ENCODE data around the gene TRAPPC5. TPM values are rescaled to one million over a fixed set of nuclear protein-coding genes. Genes with fewer than 3 reads are reported as not detected.
"Not testable (repeated sequence)": the region's sequence is repeated elsewhere in the genome, so short reads cannot be mapped to it uniquely, and the experiment has no call there.

The TRAPPC5 gene
- total RNA-seq, result 132 and 170 TPM in 2 replicates

DNA sequence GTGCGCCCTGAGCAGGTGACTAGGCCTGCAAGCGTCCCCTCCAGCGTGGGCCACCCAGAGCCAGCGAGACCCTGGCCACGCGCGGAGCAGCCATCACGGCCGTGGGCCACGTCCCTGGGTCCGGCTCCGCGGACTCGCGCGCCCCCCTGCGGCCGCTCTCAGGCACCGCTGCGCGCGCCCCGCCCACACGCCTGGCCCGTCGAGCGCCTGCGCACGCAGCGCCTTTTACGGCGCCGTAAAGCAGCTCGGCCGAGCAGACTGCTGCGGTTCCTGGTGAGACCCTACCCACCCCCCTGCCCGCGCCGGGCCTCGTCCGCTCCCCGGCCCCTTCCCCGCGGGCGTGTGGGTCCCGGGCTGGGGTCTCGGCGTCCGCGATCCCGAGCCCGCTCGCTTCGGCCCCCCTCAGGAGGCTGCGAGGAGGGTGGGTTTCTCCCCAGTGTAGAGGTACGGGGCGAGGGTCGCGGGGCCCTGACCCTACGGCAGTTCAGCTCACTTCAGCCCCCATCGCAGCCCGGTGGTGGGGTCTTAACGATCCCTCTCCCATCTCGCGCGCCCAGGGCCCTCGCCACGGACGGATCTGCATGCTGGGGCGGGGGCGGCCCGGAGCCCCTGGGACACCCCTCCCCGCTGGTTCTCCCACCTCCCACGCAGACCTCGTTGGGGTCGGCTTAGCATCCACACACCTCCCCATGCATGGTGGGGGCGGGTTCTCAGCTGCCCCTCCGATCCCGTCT is at the start of gene TRAPPC5:
Gene TRAPPC5 (plus strand): TSS at position 228 of the 734 bp plus-strand sequence. CDS start 1,421 bp downstream, outside the sequence.
- no peak for DNase-seq (ENCODE audit: extremely low read depth, low read depth, low spot score)

GRCh38 chr19:7631577-7631976 is 49.1 kb upstream of the TRAPPC5 start:
- DNase-seq (ENCODE audit: extremely low read depth, low read depth, low spot score), result no peak

GRCh38 chr19:7632340-7633203 is 48.1 kb upstream of the TRAPPC5 start:
- DNase-seq (ENCODE audit: extremely low read depth, low read depth, low spot score), result no peak

GRCh38 chr19:7633698-7634097 is 46.9 kb upstream of the TRAPPC5 start, which contains the start of gene PCP2:
Gene PCP2, minus strand, starts transcription at chr19:7633719. Its CDS starts 262 bp downstream, at chr19:7633457.
- no peak for DNase-seq (ENCODE audit: extremely low read depth, low read depth, low spot score)

- no peak for DNase-seq (ENCODE audit: extremely low read depth, low read depth, low spot score)
Measured at GRCh38 chr19:7635670-7636069, 45.0 kb upstream of the TRAPPC5 start.

DNA sequence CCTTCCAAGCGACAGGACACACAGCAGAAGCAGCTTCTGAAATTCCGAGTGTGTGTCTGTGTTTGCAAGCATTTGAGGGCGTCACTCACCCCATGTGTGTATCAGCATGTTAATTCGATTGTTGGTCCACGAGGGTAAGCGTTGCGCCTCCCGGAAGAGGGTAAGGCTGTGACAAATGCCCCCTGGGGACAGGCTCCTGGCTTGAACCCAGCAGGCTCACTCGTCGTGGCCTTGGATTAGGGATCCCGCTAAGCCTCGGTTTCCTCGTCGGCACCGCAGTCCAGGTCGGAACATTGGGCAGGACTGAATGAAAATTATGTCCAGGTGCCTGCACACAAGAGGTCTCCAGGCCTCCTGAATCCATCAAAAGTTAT is 44.3 kb upstream of the TRAPPC5 start:
- DNase-seq (ENCODE audit: extremely low read depth, low read depth, low spot score), result no peak

GRCh38 chr19:7636691-7637373 is 43.8 kb upstream of the TRAPPC5 start, which contains the start of gene STXBP2:
Gene STXBP2, plus strand, starts transcription at chr19:7637110. Its CDS starts 40 bp downstream, at chr19:7637150.
- DNase-seq (ENCODE audit: extremely low read depth, low read depth, low spot score), result no peak

DNA sequence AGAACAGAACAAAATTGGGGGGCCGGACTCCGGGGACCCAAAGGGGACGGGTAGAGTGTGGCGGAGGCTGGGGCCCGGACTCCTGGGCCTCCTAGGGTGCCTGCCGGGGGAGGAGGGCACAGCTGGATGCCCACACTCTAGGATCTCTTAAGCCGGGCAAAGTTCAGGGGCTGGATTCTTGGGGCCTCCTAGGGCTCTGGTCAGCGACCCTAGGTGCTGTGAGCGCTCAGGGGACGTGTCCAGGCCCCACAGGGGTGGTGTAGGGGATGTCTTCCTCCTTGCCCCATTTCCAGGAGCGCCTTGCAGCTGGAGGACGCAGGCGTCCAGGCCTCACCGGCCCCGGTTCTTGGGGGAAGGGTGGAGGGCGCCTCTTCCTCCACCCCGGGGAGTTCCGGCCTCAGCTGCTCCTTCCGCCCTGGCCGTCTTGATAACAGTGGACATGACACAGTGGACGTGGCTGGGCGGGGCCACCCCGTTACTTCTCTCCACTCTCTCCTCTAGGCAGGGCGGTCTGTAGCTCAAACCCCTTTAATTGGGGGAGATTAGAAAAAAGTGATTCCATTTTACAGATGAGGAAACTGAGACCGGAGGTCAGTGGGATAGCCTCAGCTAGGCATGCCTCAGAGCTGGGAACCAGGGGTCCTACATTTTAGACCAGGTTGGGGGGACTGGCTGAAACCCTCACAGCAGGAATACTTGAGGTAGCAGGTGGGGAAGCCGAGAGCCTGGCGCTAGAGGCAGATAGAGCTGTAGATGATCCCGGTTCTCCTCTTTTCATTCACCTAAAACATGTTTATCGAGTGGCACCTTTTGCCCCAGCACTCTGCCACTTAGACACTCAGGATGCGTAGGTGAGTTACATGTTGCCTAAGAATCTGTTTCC is 43.0 kb upstream of the TRAPPC5 start:
- DNase-seq (ENCODE audit: extremely low read depth, low read depth, low spot score), result no peak

GRCh38 chr19:7638802-7639465 is 41.7 kb upstream of the TRAPPC5 start:
- no peak for DNase-seq (ENCODE audit: extremely low read depth, low read depth, low spot score)

DNA sequence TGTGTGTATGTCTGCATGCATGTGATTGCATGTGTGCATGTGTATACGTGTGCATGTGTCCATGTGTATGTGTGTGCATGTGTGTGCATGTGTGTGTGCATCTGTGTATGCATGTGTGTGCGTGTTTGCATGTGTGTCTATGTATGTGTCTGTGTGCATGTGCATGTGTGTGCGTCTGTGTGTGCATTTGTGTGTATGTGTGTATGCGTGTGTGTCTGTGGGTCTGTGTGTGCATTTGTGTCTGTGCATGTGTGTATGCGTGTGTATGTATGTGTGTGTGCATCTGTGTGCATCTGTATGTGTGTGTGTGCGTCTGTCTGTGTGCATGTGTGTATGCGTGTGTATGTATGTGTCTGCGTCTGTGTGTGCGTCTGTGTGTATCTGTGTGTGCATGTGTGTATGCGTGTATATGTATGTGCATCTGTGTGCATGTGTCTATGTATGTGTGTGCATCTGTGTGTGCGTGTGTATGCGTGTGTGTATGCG is 40.7 kb upstream of the TRAPPC5 start:
- no peak for DNase-seq (ENCODE audit: extremely low read depth, low read depth, low spot score)

DNA sequence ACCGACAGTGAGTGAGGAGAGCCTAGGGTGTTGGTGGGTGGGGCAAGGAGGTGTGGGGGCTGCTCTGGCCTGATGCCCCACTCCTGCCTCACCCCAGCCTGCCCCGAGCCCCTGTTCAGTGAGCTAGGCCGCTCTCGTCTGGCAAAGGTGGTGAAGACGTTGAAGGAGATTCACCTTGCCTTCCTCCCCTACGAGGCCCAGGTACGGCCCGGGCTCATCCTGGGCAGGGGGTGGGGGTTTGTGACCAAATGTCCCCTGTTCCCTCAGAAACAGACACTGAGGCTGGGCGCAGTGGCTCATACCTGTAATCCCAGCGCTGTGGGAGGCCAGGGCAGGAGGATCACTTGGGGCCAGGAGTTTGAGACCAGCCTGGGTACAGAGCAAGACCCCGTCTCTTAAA is 39.8 kb upstream of the TRAPPC5 start:
- DNase-seq (ENCODE audit: extremely low read depth, low read depth, low spot score), result no peak

DNA sequence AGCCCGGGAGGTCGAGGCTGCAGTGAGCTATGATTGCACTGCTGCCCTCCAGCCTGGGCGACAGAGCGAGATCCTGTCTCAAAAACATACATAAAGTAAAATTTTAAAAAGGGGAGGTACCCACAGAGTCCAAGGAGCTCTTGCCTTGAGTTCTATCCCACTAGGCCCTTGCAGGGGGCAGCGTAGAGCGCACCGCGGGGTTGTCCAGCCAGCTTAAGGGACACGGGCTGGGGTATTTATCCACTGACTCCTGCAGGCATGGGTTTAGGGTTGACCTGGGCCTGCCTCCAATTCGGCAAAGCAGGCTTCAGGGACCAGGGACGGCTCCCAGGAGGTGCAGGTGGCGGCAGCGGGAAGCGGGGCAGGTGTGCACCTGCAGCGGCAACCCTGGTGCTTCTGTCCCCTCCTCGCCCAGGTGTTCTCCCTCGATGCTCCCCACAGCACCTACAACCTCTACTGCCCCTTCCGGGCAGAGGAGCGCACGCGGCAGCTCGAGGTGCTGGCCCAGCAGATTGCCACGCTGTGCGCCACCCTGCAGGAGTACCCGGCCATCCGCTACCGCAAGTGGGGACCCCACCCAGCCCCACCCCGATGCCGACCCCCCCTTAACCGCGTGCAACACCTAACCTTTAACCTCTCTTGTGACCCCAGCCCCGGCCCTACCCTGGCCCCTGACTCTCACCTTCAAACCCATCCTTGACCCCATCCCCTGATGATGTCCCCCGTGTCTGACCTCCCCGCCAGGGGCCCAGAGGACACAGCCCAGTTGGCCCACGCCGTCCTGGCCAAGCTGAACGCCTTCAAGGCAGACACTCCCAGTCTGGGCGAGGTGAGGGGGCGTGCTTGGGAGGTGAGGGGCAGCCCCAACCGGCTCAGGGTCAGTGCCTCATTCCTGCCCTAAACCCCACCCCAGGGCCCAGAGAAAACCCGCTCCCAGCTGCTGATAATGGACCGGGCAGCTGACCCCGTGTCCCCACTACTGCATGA is 39.0 kb upstream of the TRAPPC5 start:
- DNase-seq (ENCODE audit: extremely low read depth, low read depth, low spot score), result no peak

DNA sequence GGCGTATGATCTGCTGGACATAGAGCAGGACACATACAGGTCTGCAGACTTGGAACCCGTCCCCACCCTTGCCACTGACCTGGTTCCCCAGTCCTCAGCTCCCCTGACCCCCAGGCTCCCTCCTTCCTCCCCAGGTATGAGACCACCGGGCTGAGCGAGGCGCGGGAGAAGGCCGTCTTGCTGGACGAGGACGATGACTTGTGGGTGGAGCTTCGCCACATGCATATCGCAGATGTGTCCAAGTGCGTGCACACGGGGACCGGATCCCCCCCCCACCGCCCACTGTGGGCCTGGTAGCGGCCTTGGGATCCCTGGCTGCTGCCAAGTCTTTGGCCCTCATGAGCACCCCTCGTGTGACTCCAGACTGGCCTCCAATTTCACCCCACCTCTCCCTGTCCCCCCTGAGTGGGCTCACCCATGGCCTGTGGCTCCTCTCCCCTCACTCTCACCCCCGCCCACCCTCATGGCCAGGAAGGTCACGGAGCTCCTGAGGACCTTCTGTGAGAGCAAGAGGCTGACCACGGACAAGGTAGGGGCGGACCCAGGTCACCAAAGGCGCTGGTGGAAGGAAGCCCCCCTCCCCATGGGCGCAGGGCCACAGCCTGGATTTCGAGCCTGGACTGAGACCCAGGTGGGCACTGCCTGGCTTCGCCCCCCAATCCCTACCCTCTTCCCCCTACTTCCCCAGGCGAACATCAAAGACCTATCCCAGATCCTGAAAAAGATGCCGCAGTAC is 38.2 kb upstream of the TRAPPC5 start:
- no peak for DNase-seq (ENCODE audit: extremely low read depth, low read depth, low spot score)

- DNase-seq (ENCODE audit: extremely low read depth, low read depth, low spot score), result no peak
Measured at GRCh38 chr19:7643031-7643415, 37.6 kb upstream of the TRAPPC5 start.

- DNase-seq (ENCODE audit: extremely low read depth, low read depth, low spot score), result not testable (repeated sequence)
Measured at GRCh38 chr19:7643629-7644549, 36.7 kb upstream of the TRAPPC5 start.

GRCh38 chr19:7644550-7644877 is 36.1 kb upstream of the TRAPPC5 start:
- DNase-seq (ENCODE audit: extremely low read depth, low read depth, low spot score), result no peak

DNA sequence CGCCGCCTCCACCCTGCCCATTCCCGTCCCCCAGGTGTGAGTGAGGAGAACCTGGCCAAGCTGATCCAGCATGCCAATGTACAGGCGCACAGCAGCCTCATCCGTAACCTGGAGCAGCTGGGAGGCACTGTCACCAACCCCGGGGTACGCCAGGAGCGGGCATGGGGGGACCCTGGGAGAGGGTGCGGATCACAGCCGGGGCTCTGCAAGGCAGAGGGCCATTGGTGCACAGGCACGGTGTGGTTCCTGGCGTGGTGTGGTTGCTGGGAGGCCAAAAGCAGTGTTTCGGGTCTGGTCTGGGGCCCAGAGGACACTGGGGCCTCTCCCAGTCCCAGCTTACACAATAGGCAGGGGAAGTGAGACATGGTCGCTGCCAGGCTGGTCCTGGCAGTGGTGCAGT is 35.5 kb upstream of the TRAPPC5 start:
- DNase-seq (ENCODE audit: extremely low read depth, low read depth, low spot score), result no peak
